HEK293 (cell line): Measurements from ENCODE around the gene CCDC178.

ENCODE experiments used
- CTCF ChIP-seq: fragments of 450-650 bp; formaldehyde crosslinking; IDR thresholded peaks from 2 replicates; pipeline ENCODE4 v1.5.1; 2016; ENCODE audit warnings: missing biosample characterization, missing genetic modification characterization
- SP2 ChIP-seq: fragments of 450-650 bp; formaldehyde crosslinking; IDR thresholded peaks from 2 replicates; pipeline ENCODE4 v1.5.1; 2016; ENCODE audit warnings: missing biosample characterization, missing genetic modification characterization
- ZNF362 ChIP-seq: fragments of 450-650 bp; formaldehyde crosslinking; IDR thresholded peaks from 2 replicates; pipeline ENCODE4 v1.5.1; 2016; ENCODE audit warnings: missing biosample characterization, missing genetic modification characterization
- ZNF544 ChIP-seq: fragments of 450-650 bp; formaldehyde crosslinking; IDR thresholded peaks from 2 replicates; pipeline ENCODE4 v1.5.0; 2017; ENCODE audit warnings: missing biosample characterization, missing genetic modification characterization

GRCh38 chr18:33472509-33472908 lies 32.0 kb upstream of the CCDC178 start:
- TF ChIP-seq ZNF544 (tag by site-specific recombination) (no peak), SP2 (no peak), CTCF (tag by site-specific recombination) (no peak), ZNF362 (tag by site-specific recombination) (no peak)
